Muscle layer of colon (tissue), 2 donors: Measurements from ENCODE around the gene CCDC102B.
"Not testable (repeated sequence)": the region's sequence is repeated elsewhere in the genome, so short reads cannot be mapped to it uniquely, and the experiment has no call there.

Experiments used
- H3K27ac ChIP-seq: one replicate; pipeline ENCODE4 v1.7.0; 2013; ENCODE audit warnings: low read depth, mild to moderate bottlenecking, low read length, moderate library complexity
- H3K27me3 ChIP-seq, 2 donors: one replicate each; pipeline ENCODE4 v1.7.0; 2013; ENCODE audit warnings: low read length in 2 of 2, mild to moderate bottlenecking in 2 of 2; ENCODE audit not compliant: insufficient read depth in 2 of 2, control insufficient read depth in 1 of 2
- H3K36me3 ChIP-seq: one replicate; pipeline ENCODE4 v1.7.0; 2013; ENCODE audit warnings: mild to moderate bottlenecking, low read length; ENCODE audit not compliant: insufficient read depth
- H3K4me1 ChIP-seq: one replicate; pipeline ENCODE4 v1.7.0; 2013; ENCODE audit warnings: mild to moderate bottlenecking, low read length; ENCODE audit not compliant: insufficient read depth
- H3K4me3 ChIP-seq, 2 donors: one replicate each; pipeline ENCODE4 v1.7.0; 2013; ENCODE audit warnings: low read length in 2 of 2, low read depth in 1 of 2, mild to moderate bottlenecking in 1 of 2, moderate library complexity in 1 of 2
- H3K9ac ChIP-seq: one replicate; pipeline ENCODE4 v1.7.0; 2013; ENCODE audit warnings: low read length
- H3K9me3 ChIP-seq: one replicate; pipeline ENCODE4 v1.7.0; 2013; ENCODE audit warnings: mild to moderate bottlenecking, low read length
- donor health status: abdominal sarcoma.
- donor health status: Adenocarcinoma of cecum.

The CCDC102B gene

GRCh38 chr18:68918216-68918615 is 120.3 kb downstream of the CCDC102B start:
- Histone ChIP-seq H3K36me3 (no peaks in the 10 kb centered on the region), H3K27me3 (no peaks in the 10 kb centered on the region), H3K4me1 (no peaks in the 10 kb centered on the region), H3K27ac (no peak overlapping the region), H3K4me3 (no peak overlapping the region), H3K9ac (no peak overlapping the region), H3K9me3 (no peaks in the 10 kb centered on the region)

- Histone ChIP-seq H3K4me1 (no peaks in the 10 kb centered on the region), H3K4me3 (no peak overlapping the region), H3K9ac (no peak overlapping the region), H3K27ac (no peak overlapping the region), H3K27me3 (no peaks in the 10 kb centered on the region), H3K36me3 (no peaks in the 10 kb centered on the region), H3K9me3 (no peaks in the 10 kb centered on the region)
These were observed 122.0 kb downstream of the CCDC102B start for GRCh38 chr18:68919900-68920299.

- H3K9ac ChIP-seq = no peak overlapping the region
- no peak overlapping the region for H3K27ac ChIP-seq
- no peaks in the 10 kb centered on the region for H3K27me3 ChIP-seq
- no peaks in the 10 kb centered on the region for H3K36me3 ChIP-seq
- no peaks in the 10 kb centered on the region for H3K9me3 ChIP-seq
- no peaks in the 10 kb centered on the region for H3K4me1 ChIP-seq
- H3K4me3 ChIP-seq = no peak overlapping the region
These were observed 124.5 kb downstream of the CCDC102B start for GRCh38 chr18:68922392-68922791.

- H3K9ac ChIP-seq = no peak overlapping the region
- H3K4me3 ChIP-seq = no peak overlapping the region
- H3K27ac ChIP-seq = no peak overlapping the region
These were observed 127.4 kb downstream of the CCDC102B start for GRCh38 chr18:68925268-68925667.

GRCh38 chr18:68928762-68929675 is 131.1 kb downstream of the CCDC102B start:
- no peak overlapping the region for H3K4me3 ChIP-seq
- H3K27ac ChIP-seq = no peak overlapping the region
- H3K4me1 ChIP-seq = no peaks in the 10 kb centered on the region
- H3K9ac ChIP-seq = no peak overlapping the region
- no peaks in the 10 kb centered on the region for H3K9me3 ChIP-seq
- no peaks in the 10 kb centered on the region for H3K27me3 ChIP-seq
- H3K36me3 ChIP-seq = no peaks in the 10 kb centered on the region

More at GRCh38 chr18:68925268-68925667, 127.4 kb downstream of the CCDC102B start:
- H3K9me3 ChIP-seq = no peaks in the 10 kb centered on the region
- no peaks in the 10 kb centered on the region for H3K27me3 ChIP-seq
- no peaks in the 10 kb centered on the region for H3K4me1 ChIP-seq
- no peaks in the 10 kb centered on the region for H3K36me3 ChIP-seq

GRCh38 chr18:68935686-68936085 is 137.8 kb downstream of the CCDC102B start:
- Histone ChIP-seq H3K9me3 (no peaks in the 10 kb centered on the region), H3K36me3 (no peaks in the 10 kb centered on the region), H3K4me3 (no peak overlapping the region), H3K27me3 (no peaks in the 10 kb centered on the region), H3K27ac (no peak overlapping the region), H3K4me1 (no peaks in the 10 kb centered on the region), H3K9ac (no peak overlapping the region)

- H3K27me3 ChIP-seq = no peaks in the 10 kb centered on the region
- no peaks in the 10 kb centered on the region for H3K9me3 ChIP-seq
- H3K9ac ChIP-seq = no peak overlapping the region
- no peak overlapping the region for H3K4me3 ChIP-seq
- no peak overlapping the region for H3K27ac ChIP-seq
- no peaks in the 10 kb centered on the region for H3K4me1 ChIP-seq
- no peaks in the 10 kb centered on the region for H3K36me3 ChIP-seq
These were observed 139.2 kb downstream of the CCDC102B start for GRCh38 chr18:68937029-68937599.

GRCh38 chr18:68940039-68940438 is 142.2 kb downstream of the CCDC102B start:
- Histone ChIP-seq H3K4me1 (no peaks in the 10 kb centered on the region), H3K9me3 (no peaks in the 10 kb centered on the region)

GRCh38 chr18:68940754-68941153 is 142.9 kb downstream of the CCDC102B start:
- no peak overlapping the region for H3K27ac ChIP-seq
- H3K36me3 ChIP-seq = no peaks in the 10 kb centered on the region

More at GRCh38 chr18:68940039-68940438, 142.2 kb downstream of the CCDC102B start:
- H3K27ac ChIP-seq = no peak overlapping the region
- H3K36me3 ChIP-seq = no peaks in the 10 kb centered on the region
- no peak overlapping the region for H3K4me3 ChIP-seq
- no peak overlapping the region for H3K9ac ChIP-seq
- H3K27me3 ChIP-seq = no peaks in the 10 kb centered on the region

GRCh38 chr18:68942230-68942629 is 144.3 kb downstream of the CCDC102B start:
- Histone ChIP-seq H3K4me3 (no peak overlapping the region), H3K4me1 (no peaks in the 10 kb centered on the region), H3K36me3 (no peaks in the 10 kb centered on the region), H3K9ac (no peak overlapping the region), H3K27ac (no peak overlapping the region), H3K9me3 (no peaks in the 10 kb centered on the region), H3K27me3 (no peaks in the 10 kb centered on the region)

More at GRCh38 chr18:68940754-68941153, 142.9 kb downstream of the CCDC102B start:
- Histone ChIP-seq H3K9ac (no peak overlapping the region), H3K27me3 (no peaks in the 10 kb centered on the region), H3K4me1 (no peaks in the 10 kb centered on the region), H3K9me3 (no peaks in the 10 kb centered on the region), H3K4me3 (no peak overlapping the region)

GRCh38 chr18:68943861-68944260 is 146.0 kb downstream of the CCDC102B start:
- H3K4me3 ChIP-seq, H3K9me3 ChIP-seq, H3K9ac ChIP-seq, H3K27me3 ChIP-seq, H3K4me1 ChIP-seq, H3K36me3 ChIP-seq, H3K27ac ChIP-seq: not testable (repeated sequence)
